NCI-H2196 (cell line): ENCODE measurements around the gene AGRN.
"Not testable (repeated sequence)": the region's sequence is repeated elsewhere in the genome, so short reads cannot be mapped to it uniquely, and the experiment has no call there.

Source experiments
- DNase-seq: peaks from one replicate; lab custom pipeline; 2025; ENCODE audit not compliant: unreplicated experiment; lab: John Stamatoyannopoulos, UW

AGRN gene

DNA sequence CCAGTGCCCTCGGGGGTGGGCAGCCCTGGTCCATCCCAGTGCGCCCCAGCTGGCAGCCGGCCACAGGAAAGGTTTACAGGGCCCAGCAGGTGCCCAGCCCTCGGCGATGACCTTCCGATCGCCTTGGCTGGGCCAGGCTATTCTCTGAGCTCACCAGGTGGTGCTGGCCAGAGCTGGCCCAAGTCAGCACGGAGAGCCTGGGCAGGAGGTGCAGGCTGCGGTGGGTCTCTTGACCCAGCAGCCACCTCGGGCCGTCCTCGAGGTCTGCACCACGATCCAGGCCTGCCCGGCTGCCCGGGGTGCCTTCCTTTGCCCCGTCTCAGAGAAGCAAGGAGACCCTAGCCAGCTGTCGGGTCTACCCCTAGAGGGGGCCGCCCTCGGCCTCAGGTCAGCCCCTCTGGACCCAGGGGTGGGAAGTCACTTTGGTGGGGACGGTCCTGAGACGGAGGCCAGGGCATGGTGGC is 38.4 kb upstream of the AGRN start:
- DNase-seq, result no peak

DNA sequence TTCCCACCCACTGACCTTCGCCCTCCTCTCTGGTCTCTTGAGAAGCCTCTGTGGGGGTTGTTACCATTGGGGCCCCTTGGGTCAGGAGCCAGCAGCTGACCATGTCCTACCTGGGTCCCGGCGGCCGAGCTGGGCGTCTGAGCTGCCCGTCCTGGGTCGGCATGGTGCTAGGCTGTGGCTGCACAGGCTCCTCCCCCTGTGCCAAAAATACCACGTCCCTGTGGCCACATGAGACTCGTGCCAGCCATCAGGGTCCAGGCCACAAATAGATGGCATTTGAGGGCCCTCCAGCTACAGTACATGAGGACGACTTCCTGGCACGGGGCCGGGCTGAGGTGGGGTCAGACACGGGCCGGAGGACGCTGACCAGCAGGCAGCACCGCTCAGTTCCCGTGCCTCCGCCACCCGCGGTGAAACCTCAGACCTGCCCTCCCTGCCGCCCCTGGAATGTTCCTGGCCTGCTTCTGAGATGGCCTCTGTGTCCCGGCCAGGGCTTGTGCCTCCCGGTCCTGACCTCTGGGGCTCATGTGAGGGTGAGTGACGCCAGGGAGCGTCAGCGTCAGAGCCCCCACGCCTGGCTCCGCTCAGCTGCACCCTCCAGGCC is 37.9 kb upstream of the AGRN start, which contains the start of gene PERM1:
Gene PERM1, minus strand, starts transcription at position 139 of the 604 bp plus-strand sequence. CDS start 1,064 bp downstream, outside the sequence.
- no peak for DNase-seq

GRCh38 chr1:982765-983436 is 37.0 kb upstream of the AGRN start:
- no peak for DNase-seq

DNA sequence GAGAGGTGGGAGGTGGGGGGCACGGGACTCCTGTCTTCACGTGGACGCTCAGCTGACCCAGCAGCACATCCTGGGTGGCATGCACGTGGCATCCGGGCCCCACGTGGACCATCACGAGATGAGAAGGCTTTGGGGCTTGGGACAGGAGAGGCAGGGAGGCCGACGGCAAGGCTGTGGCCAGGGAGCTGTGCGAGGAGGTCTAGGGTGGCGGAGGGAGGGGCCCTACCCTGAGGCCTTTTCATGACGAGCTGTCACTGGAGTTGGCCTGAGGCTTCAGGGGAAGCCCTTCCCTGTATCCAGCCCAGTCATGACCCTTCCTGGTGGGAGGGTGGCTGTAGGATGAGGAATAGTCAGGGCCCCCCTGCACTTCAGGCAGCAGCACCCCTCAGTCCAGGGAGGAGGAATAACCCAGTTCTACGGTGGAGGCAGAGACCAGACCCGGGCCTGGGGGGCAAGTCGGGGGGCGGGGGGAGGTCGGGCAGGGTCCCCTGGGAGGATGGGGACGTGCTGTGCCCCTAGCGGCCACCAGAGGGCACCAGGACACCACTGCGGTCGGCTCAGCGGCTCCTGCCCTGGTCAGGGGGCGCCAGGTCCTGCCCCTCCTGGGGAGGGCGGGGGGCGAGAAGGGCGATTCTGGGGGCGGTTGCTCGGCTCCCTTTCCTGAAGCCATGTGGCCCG is 36.0 kb upstream of the AGRN start:
- peak; percentile 34 for DNase-seq

- no peak for DNase-seq
Measured at GRCh38 chr1:984476-984814, 35.5 kb upstream of the AGRN start.

GRCh38 chr1:985126-985525 is 34.8 kb upstream of the AGRN start:
- no peak for DNase-seq

DNA sequence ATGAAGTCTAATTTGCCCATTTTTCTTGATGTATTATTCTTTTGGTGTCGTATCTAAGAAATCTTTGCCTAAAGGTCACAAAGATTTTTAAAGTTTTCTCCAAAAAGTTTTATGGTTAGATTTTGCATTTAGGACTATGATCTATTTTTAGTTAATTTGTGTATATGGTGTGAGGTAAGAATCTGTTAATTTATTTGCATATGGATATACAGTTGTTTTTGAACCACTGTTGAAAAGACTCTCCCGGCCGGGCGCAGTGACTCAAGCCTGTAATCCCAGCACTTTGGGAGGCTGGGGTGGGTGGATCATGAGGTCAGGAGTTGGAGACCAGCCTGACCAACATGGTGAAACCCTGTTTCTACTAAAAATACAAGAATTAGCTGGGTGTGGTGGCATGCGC is 31.9 kb upstream of the AGRN start:
- not testable (repeated sequence) for DNase-seq

- not testable (repeated sequence) for DNase-seq
Measured at GRCh38 chr1:991275-991674, 28.6 kb upstream of the AGRN start.

DNA sequence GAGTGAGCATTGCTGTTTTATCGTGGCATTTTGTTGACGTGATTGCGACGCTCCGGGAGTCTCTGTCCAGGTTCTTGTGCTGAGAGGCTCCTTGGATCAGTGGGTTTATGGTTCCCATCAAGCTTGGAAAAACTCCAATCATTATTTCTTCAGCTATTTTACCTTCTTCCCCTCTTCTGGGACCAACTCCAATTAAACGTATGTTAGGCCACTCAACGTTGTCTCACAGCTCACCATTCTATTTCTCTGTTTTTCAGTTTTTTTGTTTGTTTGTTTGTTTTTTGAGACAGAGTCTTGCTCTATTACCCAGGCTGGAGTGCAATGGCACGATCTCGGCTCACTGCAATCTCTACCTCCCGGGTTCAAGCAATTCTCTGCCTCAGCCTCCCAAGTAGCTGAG is 28.0 kb upstream of the AGRN start:
- DNase-seq, result no peak

DNA sequence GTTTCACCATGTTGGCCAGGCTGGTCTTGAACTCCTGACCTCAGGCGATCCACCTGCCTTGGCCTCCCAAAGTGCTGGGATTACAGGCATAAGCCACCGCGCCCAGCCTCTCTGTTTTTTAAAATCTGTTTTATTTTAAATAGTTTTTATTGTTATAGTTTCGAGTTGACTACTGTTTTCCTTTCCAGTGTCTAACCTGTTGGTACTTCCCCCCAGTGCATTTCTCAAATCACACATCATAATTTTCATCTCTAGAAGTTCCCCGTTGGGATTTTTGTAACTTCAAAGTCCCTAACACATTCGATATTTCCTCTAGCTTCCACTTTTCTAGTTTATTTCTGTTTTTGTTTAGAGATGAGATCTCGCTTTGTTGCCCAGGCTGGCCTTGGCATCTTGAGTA is 27.6 kb upstream of the AGRN start:
- no peak for DNase-seq

DNA sequence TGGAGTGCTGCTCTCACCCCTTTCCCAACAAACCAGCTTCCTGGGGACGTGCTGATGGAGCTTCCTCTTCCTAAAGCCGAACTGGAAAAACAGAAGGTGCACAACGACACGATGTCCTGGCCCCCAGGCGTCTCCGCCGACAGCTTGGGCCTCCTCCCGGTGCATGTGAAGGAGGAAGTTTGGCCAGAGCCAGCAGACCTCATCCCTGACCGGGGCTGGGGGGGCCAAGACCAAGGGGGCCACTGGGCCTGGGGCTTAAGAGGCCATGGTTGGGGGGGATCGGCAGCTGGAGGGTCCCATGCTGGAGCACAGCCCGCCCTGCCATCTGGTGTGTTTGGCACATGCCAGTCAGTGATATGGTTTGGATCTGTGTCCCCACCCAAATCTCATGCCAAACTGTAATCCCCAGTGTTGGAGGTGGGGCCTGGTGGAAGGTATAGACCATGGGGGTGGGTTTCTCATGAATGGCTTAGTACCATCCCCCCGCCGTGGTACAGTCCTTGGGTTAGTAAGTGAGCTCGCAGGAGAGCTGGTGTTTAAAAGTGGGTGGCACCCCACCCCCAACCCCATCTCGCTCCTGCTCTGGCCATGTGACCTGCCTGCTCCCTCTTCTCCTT is 26.4 kb upstream of the AGRN start:
- DNase-seq, result no peak

- not testable (repeated sequence) for DNase-seq
Measured at GRCh38 chr1:994546-994945, 25.4 kb upstream of the AGRN start.

GRCh38 chr1:995665-996633 is 24.0 kb upstream of the AGRN start:
- no peak for DNase-seq

- no peak for DNase-seq
Measured at GRCh38 chr1:996851-997712, 22.8 kb upstream of the AGRN start.

DNA sequence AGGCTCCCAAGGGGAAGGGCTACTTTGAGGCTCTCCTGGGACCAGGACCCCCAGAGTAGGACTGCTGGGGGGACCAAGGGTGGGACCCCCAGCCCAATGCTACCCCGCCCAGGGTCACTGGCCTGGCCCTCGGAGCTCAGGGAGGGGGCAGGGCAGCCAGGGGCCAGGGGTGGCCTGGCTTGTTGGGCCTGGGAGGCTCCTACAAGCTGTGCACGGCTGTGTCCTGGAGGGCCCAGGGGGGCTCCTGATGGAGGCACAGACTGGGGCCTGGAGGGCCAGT is 22.3 kb upstream of the AGRN start:
- no peak for DNase-seq

GRCh38 chr1:997993-998744 is 21.8 kb upstream of the AGRN start:
- DNase-seq, result no peak

DNA sequence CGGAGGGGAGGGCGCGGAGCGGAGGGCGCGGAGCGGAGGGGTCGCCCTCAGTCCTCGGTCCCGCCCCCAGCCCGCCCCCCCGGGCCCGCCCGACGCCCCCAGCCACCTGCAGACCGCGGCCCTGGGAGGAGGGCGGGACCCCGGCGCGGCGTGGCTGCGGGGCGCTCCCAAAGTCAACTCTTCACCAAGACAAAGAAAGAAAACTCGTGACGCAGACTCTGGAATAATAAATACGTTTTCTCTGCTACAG is 21.2 kb upstream of the AGRN start:
- no peak for DNase-seq

- peak; percentile 59 for DNase-seq
Measured at GRCh38 chr1:998995-999724, 20.8 kb upstream of the AGRN start.
